ENCODE measurements around the gene NKAPL.

Gene NKAPL

GRCh38 chr6:28258877-28259777 is at the start of gene NKAPL:
TSS of gene NKAPL (plus strand) at chr6:28259297. CDS start at chr6:28259372, 75 bp downstream.
- ATAC-seq (ENCODE audit: low read depth): no peak
- no peaks in the 10 kb centered on the region for H3K9me3 ChIP-seq (ENCODE audit: severe bottlenecking)
- H3K36me3 ChIP-seq (ENCODE audit: low read depth): no peaks in the 10 kb centered on the region
- no peak within 1 kb of the TSS for H3K4me3 ChIP-seq (ENCODE audit: severe bottlenecking)
- TF ChIP-seq CTCF (IDR thresholded peaks at IDR 0.05; ENCODE audit: poor library complexity, severe bottlenecking): no peak
- DNase-seq (ENCODE audit: low spot score): no peak
- H3K27me3 ChIP-seq (ENCODE audit: insufficient read depth, poor library complexity, severe bottlenecking): no peaks in the 10 kb centered on the region
- H3K4me1 ChIP-seq (ENCODE audit: insufficient read depth, poor library complexity, severe bottlenecking): no peaks in the 10 kb centered on the region
- no peak within 1 kb of the TSS for H3K27ac ChIP-seq (ENCODE audit: poor library complexity, severe bottlenecking)

GRCh38 chr6:28209753-28210535 is 49.2 kb upstream of the NKAPL start:
- no peak for TF ChIP-seq CTCF (IDR thresholded peaks at IDR 0.05; ENCODE audit: poor library complexity, severe bottlenecking)
- no peak for DNase-seq (ENCODE audit: low spot score)
- Histone ChIP-seq H3K4me3 (ENCODE audit: severe bottlenecking) (no peak overlapping the region), H3K4me1 (ENCODE audit: insufficient read depth, poor library complexity, severe bottlenecking) (peaks cover 14% of the 10 kb centered on the region), H3K27ac (ENCODE audit: poor library complexity, severe bottlenecking) (no peak overlapping the region), H3K36me3 (ENCODE audit: low read depth) (no peaks in the 10 kb centered on the region), H3K9me3 (ENCODE audit: severe bottlenecking) (no peaks in the 10 kb centered on the region), H3K27me3 (ENCODE audit: insufficient read depth, poor library complexity, severe bottlenecking) (no peaks in the 10 kb centered on the region)
- ATAC-seq (ENCODE audit: low read depth): no peak

GRCh38 chr6:28211840-28212509 is 47.1 kb upstream of the NKAPL start:
- Histone ChIP-seq H3K4me1 (ENCODE audit: insufficient read depth, poor library complexity, severe bottlenecking) (peaks cover 14% of the 10 kb centered on the region), H3K36me3 (ENCODE audit: low read depth) (no peaks in the 10 kb centered on the region), H3K27ac (ENCODE audit: poor library complexity, severe bottlenecking) (peak overlapping the region; percentile 6), H3K9me3 (ENCODE audit: severe bottlenecking) (no peaks in the 10 kb centered on the region), H3K27me3 (ENCODE audit: insufficient read depth, poor library complexity, severe bottlenecking) (no peaks in the 10 kb centered on the region), H3K4me3 (ENCODE audit: severe bottlenecking) (peak overlapping the region; percentile 33)
- no peak for DNase-seq (ENCODE audit: low spot score)
- no peak for TF ChIP-seq CTCF (IDR thresholded peaks at IDR 0.05; ENCODE audit: poor library complexity, severe bottlenecking)
- peak; percentile 9; the same call in 2 of the 3 replicates for ATAC-seq (ENCODE audit: low read depth)

- H3K27me3 ChIP-seq (ENCODE audit: insufficient read depth, poor library complexity, severe bottlenecking): no peaks in the 10 kb centered on the region
Measured at GRCh38 chr6:28212510-28213212, 46.4 kb upstream of the NKAPL start.

More at GRCh38 chr6:28212510-28213212, 46.4 kb upstream of the NKAPL start:
- peak overlapping the region; percentile 6 for H3K27ac ChIP-seq (ENCODE audit: poor library complexity, severe bottlenecking)
- DNase-seq (ENCODE audit: low spot score) (no peak), ATAC-seq (ENCODE audit: low read depth) (peak; percentile 82)
- H3K4me3 ChIP-seq (ENCODE audit: severe bottlenecking): peak overlapping the region; percentile 33
- no peaks in the 10 kb centered on the region for H3K36me3 ChIP-seq (ENCODE audit: low read depth)
- H3K4me1 ChIP-seq (ENCODE audit: insufficient read depth, poor library complexity, severe bottlenecking): peaks cover 14% of the 10 kb centered on the region
- TF ChIP-seq CTCF (IDR thresholded peaks at IDR 0.05; ENCODE audit: poor library complexity, severe bottlenecking): peak; percentile 56
- no peaks in the 10 kb centered on the region for H3K9me3 ChIP-seq (ENCODE audit: severe bottlenecking)

Measured in RWPE2 (cell line).